NCI-H69 (cell line): ENCODE data around the gene TMEM106C.

ENCODE experiments used
- DNase-seq: peaks from one replicate; lab custom pipeline; 2025; lab: John Stamatoyannopoulos, UW

The TMEM106C gene, protein sequence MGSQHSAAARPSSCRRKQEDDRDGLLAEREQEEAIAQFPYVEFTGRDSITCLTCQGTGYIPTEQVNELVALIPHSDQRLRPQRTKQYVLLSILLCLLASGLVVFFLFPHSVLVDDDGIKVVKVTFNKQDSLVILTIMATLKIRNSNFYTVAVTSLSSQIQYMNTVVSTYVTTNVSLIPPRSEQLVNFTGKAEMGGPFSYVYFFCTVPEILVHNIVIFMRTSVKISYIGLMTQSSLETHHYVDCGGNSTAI

GRCh38 chr12:47963340-47964040 lies at the start of gene TMEM106C:
Gene TMEM106C (plus strand): TSS chr12:47963596. CDS start chr12:47964237, 641 bp downstream.
- DNase-seq, result peak; percentile 97

DNA sequence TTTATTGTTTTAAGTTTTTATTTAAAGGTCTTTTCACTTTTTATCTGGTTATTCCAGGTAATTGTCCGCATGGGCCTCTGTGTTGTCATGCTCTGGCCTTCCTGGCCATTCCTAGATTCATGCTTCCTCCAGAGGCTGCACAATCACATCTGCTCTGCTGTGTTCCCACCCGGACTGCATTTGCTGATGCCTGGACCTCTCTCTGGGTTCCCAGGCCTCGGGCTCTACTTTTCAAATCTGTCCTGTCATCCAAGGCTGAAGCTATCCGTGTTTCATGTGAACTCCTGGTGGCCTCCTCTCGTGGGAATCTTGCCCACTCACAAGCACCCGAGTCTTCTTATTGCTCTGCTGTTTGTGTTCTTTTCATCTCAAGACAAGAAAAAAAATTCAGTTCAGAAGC lies 42.5 kb upstream of the TMEM106C start:
- no peak for DNase-seq

DNA sequence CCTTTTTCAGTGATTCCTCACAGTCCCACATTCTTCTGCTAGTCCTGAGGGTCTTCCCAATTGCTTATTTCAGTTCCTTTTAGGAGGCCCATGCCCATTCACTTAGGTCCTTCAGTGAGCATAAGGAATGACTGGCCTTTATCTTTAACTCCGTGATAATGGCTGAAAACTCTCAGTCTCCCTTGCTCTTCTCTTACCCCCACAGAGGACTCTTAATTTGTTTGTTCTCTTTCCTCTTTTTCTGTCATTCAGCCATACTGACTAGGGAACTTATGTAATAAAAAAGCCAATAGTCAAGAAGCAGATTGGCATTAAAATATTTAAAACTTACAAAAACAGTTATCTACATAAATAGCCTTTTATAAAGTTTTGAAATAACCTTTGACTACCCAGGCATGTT lies 41.5 kb upstream of the TMEM106C start:
- no peak for DNase-seq

DNA sequence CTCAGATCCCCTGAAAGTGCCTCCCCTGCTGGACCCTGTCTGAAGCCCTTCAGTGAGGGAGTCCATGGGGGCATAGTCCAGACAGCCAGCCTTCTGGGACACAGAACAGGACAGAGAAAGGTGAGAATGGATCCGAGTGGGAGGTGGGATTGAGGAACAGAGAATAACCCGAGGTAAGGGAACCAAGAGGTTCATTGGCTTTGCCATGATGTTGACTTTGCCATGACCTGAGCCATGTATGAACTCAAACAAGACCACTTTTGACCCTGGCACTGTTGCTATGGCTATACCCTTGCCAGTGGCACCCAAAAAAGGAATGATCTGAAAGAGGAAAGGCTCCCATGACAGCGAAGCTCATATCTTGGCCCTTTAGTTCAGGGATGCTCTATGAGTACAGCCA lies 36.0 kb upstream of the TMEM106C start:
- no peak for DNase-seq

- no peak for DNase-seq
These were observed 32.8 kb upstream of the TMEM106C start for GRCh38 chr12:47930634-47931033.

- DNase-seq, result no peak
These were observed 32.2 kb upstream of the TMEM106C start for GRCh38 chr12:47931187-47931586.

DNA sequence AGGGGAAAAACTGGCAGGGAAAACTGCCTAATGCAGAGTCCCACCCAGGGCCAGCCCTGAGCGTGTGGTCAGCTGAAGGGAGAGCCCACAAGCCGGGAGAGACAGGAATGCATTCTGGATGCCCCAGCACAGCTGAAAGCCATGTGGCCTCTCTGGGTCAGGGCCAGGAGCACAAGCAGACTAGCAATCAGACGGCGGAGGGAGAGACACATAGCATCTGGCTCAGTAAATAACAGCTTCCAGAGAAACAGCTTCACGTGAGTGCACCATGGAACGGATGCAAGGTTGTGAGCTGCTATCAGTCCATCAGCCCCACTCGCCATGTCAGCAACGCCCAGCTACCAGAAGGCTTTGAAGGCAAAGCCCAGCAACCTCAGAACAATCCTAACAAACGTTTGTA lies 28.2 kb upstream of the TMEM106C start:
- peak; percentile 18 for DNase-seq

GRCh38 chr12:47938093-47938492 lies 25.3 kb upstream of the TMEM106C start:
- no peak for DNase-seq

DNA sequence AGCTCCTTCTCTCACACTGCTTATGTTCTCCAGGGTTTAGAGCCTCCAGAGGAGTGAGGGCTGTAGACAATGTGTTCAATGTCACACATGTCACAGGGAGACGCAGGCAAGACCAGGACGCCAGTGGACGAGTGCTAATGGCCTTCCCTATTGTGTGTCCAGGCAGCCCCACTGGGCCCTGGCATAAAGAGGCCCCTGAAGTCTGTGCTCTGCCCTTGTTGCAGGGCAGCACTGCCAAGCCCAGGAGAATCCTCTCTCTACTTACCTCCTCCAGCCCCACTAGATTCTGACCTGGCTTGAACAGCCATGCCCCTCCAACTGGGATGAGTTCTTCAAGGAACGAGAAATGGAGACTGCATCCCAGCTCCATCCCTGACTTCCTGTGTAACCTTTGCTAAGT lies 24.8 kb upstream of the TMEM106C start:
- DNase-seq, result no peak

GRCh38 chr12:47939009-47939601 lies 24.3 kb upstream of the TMEM106C start:
- peak; percentile 21 for DNase-seq

DNA sequence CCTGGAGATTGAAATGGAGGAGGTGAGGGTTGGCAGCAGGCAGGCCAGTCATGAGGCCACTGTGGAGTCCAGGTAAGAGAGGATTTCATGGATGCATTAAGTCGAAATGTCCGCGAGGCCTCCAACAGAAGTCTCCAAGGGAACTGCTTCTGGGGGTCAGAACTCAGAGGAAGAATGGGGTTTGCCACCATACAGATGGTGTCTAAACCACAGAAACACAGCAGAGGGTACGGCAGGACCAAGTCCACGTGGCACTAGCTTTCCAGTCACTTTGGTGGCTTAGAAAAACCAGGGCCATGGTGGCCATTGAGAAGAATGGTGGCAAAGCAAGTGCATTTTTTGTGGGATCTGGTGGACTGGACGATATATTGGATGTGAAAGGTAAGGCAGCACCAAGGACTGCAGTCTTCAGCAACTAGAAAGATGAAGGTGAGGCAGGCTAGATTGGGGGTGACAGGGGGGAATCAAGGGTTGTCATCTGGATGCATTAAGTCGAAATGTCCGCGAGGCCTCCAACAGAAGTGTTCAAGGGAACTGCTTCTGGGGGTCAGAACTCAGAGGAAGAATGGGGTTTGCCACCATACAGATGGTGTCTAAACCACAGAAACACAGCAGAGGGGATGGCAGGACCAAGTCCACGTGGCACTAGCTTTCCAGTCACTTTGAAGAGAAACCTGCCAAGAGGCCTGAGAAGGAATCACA lies 22.5 kb upstream of the TMEM106C start:
- DNase-seq, result no peak

DNA sequence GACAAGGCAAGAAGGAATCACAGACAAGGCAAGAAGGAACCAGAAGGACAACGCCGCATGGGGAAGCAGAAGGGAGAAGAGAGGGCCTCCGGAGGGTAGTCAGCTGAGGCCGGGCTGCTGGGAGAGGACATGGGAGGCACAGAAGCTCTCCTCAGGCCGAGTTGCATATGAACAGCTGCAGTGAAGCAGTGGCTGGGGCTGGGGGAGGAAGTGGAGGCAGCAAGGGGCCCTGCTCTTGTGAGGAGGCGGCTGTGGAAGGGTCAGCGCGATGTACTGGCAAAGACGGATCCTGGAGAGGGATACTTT lies 22.0 kb upstream of the TMEM106C start:
- DNase-seq, result no peak

DNA sequence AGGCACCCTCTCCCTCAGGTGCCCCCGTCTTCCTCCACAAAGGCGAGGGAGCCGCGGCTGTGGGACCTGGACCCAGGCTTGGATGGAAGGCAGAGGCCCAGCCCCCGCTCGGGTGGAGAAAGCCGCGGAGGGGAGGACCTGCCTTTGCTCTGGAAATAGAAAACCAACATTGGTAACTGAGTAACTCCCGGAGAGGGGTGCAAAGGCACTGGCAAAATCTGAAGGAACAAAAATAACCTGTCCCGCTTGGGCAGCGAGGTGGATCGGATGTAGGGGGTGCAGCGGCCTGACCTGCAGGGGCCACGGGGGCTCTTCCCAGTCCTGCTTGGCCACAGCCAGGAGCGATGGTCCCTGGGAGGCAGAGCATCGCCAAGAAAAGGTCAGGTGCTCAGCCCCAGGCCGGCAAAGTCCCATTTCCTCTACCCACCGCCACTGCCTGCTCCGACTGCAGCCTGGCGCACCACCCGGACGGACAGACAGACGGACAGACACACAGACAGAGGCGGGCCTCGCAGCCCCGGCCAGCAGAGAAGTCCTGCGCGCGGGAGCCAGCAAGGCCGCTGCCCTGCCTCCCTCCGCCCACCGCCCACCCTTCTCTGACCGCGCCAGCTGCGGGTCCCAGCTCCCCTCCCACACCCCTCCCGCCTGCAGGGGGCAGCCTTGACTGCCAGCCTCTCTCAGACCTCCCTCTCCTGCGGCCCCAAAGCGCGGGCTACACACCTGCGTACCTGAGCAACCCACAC lies 21.4 kb upstream of the TMEM106C start:
- peak; percentile 55 for DNase-seq

DNA sequence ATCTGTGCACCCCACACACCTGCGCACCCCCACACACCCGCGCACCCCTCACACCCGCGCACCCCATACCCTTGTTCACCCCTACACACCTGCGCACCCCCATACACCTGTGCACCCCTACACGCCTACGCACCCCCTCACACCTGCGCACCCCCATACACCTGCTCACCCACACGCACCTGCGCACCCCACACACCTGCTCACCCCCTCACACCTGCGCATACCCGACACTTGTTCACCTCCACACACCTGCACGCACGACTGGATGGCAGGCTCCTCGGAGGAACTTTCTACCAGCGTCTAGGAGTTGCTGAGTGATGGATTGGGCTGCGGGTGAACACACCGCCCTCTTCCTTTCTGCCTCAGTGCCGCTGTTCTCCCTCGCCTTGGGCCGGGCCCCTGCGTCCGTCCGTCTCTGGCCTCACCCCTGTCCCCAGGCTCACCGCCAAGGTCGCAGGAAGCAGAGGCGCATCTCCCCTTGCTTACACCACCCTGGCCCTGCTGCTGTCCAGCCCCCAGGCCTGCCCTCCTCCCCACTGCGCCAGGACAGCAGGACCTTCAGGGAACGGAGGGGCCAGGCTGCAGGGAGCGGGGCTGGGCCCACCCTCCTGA lies 20.7 kb upstream of the TMEM106C start:
- no peak for DNase-seq

DNA sequence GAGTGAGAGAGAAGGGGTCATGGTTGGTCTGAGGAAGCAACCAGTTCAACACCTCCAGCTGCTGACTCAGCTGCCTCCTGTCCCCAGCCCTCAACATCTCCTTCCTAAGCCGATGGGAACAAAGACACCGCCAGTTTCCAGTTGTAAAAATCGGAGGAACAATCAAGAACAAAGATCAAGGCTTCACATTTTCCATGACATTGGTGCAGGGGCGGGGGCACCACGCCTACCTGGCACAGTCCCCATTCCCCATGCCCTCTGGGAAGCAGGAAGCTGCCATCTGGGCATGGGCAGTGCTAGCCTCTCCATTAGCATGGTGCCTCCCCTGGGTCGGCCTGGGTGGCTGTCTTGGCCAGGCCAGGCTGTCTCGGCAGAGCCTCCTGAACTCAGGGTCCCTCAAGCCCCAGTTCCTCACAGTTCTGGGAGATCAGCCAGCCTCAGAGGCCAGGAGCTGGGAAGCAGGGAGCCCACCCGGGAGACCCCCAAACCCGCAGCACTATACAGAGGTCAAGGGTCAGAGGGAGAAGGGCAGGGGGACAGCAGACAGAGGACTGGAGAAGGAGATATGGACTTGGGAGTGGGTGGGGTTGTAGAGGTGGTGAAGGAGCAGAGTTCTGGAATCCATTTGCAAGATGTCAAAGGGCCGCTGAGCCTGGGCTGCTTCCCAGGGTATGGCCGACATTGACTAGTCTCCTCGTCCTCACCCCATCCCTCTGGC lies 19.6 kb upstream of the TMEM106C start:
- DNase-seq, result peak; percentile 23

GRCh38 chr12:47944685-47945340 lies 18.6 kb upstream of the TMEM106C start:
- no peak for DNase-seq

- DNase-seq, result no peak
These were observed 18.1 kb upstream of the TMEM106C start for GRCh38 chr12:47945341-47945728.

- no peak for DNase-seq
These were observed 16.7 kb upstream of the TMEM106C start for GRCh38 chr12:47946413-47947323.

GRCh38 chr12:47947341-47947740 lies 16.1 kb upstream of the TMEM106C start:
- DNase-seq, result no peak
